K562 (cell line): ENCODE results near the gene FCHO1. TPM values are rescaled to one million over a fixed set of nuclear protein-coding genes. Genes with fewer than 3 reads are reported as not detected.
A peak's percentile ranks its signal among the peaks of the same experiment; 100 is the strongest.

Experiments used
- BCL6 ChIP-seq: fragments of 250-450 bp; sonication (Bioruptor Pico); IDR thresholded peaks from 2 replicates; pipeline ENCODE4 v1.4.0; 2020
- CAMTA2 ChIP-seq: fragments of 250-450 bp; sonication (Bioruptor Pico); conservative IDR thresholded peaks from 2 replicates; pipeline ENCODE4 v1.5.1; 2022
- DIDO1 ChIP-seq: fragments of 450-650 bp; IDR thresholded peaks from 2 replicates; pipeline ENCODE4 v1.6.1; 2016; ENCODE audit warnings: low read depth, missing biosample characterization, missing genetic modification characterization
- EHMT2 ChIP-seq: fragments of 450-650 bp; IDR thresholded peaks from 2 replicates; pipeline ENCODE4 v1.6.1; 2018; ENCODE audit warnings: antibody characterized with exemption
- ELF2 ChIP-seq: fragments of 250-450 bp; sonication (Bioruptor Pico); IDR thresholded peaks from 2 replicates; pipeline ENCODE4 v1.5.0; 2021; ENCODE audit warnings: mild to moderate bottlenecking
- ETS2 ChIP-seq: IDR thresholded peaks from 2 replicates; pipeline ENCODE4 v1.6.1; 2016; ENCODE audit warnings: borderline replicate concordance, missing genetic modification characterization, mild to moderate bottlenecking, moderate library complexity, missing compliant biosample characterization; ENCODE audit not compliant: poor library complexity, severe bottlenecking
- GABPB2 ChIP-seq: fragments of 250-450 bp; sonication (Bioruptor Pico); conservative IDR thresholded peaks from 2 replicates; pipeline ENCODE4 v1.5.1; 2021; ENCODE audit warnings: mild to moderate bottlenecking
- GTF2B ChIP-seq: IDR thresholded peaks from 2 replicates; pipeline ENCODE4 v1.6.1; 2011; ENCODE audit not compliant: insufficient read length; ENCODE audit errors: extremely low read depth
- HIVEP1 ChIP-seq: fragments of 250-450 bp; sonication (Bioruptor Pico); IDR thresholded peaks from 2 replicates; pipeline ENCODE4 v1.4.0; 2020; ENCODE audit warnings: mild to moderate bottlenecking
- KLF10 ChIP-seq: fragments of 250-450 bp; sonication (Bioruptor Pico); IDR thresholded peaks from 2 replicates; pipeline ENCODE4 v1.6.1; 2021; ENCODE audit warnings: matching md5 sums
- MYBL2 ChIP-seq, 2 experiments: fragments of 450-650 bp in 1 of 2; sonication (generic) in 1 of 2; formaldehyde crosslinking in 1 of 2; IDR thresholded peaks; 2 replicates each; pipeline versions ENCODE4 v1.6.1 to v1.8.1; 2017 to 2022; ENCODE audit warnings: borderline replicate concordance in 1 of 2, inconsistent platforms in 1 of 2, low read depth in 1 of 2, mild to moderate bottlenecking in 1 of 2, missing genetic modification reagents in 1 of 2, moderate library complexity in 1 of 2
- PURB ChIP-seq: sonication (generic); formaldehyde crosslinking; IDR thresholded peaks from 2 replicates; pipeline ENCODE4 v1.9.0; 2021; ENCODE audit warnings: low read depth, mild to moderate bottlenecking, missing genetic modification reagents
- SMARCB1 ChIP-seq: IDR thresholded peaks from 2 replicates; pipeline ENCODE4 v1.6.1; 2011; ENCODE audit warnings: improper control_type of control experiment, low read depth; ENCODE audit not compliant: insufficient read length
- ZFX ChIP-seq: sonication (generic); formaldehyde crosslinking; IDR thresholded peaks from 2 replicates; pipeline ENCODE4 v1.8.0; 2022; ENCODE audit warnings: mild to moderate bottlenecking, missing genetic modification reagents, moderate library complexity
- ZHX1 ChIP-seq: fragments of 150-350 bp; conservative IDR thresholded peaks from 2 replicates; pipeline ENCODE4 v1.6.1; 2014; ENCODE audit warnings: low read length
- ZNF444 ChIP-seq: fragments of 250-450 bp; sonication (Bioruptor Pico); IDR thresholded peaks from 2 replicates; pipeline ENCODE4 v1.4.0; 2020; ENCODE audit warnings: mild to moderate bottlenecking, moderate library complexity
- ZNF830 ChIP-seq: fragments of 250-450 bp; sonication (Bioruptor Pico); IDR thresholded peaks from 2 replicates; pipeline ENCODE4 v1.5.0; 2021; ENCODE audit warnings: mild to moderate bottlenecking
- polyA plus RNA-seq, 8 experiments: library from polyadenylated mRNA; depleted of rRNA in 4 of 8; stranded (reverse) in 5 of 8; unstranded in 3 of 8; fragments of >200 nt; fragmentation: Nextera tagmentation in 2 of 8; fragmentation: Illumina TruSeq in 1 of 8; extraction: Ambion mirVana in 2 of 8; extraction: Trizol in 1 of 8; gene quantifications; 2 replicates each; pipeline versions ENCODE4 v1.2.1 to v1.2.3, GENCODE V29; 2011 to 2014; ENCODE audit warnings: inconsistent platforms in 1 of 8, missing spikeins in 1 of 8
- total RNA-seq, 7 experiments: library from RNA; depleted of rRNA in 6 of 7; stranded (reverse); fragments of >200 nt in 6 of 7; fragmentation: Illumina TruSeq in 2 of 7; extraction: Trizol in 2 of 7; gene quantifications; 2 replicates each; pipeline versions ENCODE4 v1.2.1 to v1.2.3, GENCODE V29; 2011 to 2021; ENCODE audit warnings: low replicate concordance in 1 of 7
- TF ChIP-seq, protein P1 (sequence below): fragments of 450-650 bp; IDR thresholded peaks from 2 replicates; pipeline ENCODE4 v1.6.1; 2014; ENCODE audit warnings: low read depth, mild to moderate bottlenecking, moderate library complexity, borderline replicate concordance
- TF ChIP-seq, protein P2 (sequence below): fragments of 450-650 bp; formaldehyde crosslinking; conservative IDR thresholded peaks from 2 replicates; pipeline ENCODE4 v1.4.0; 2022; ENCODE audit warnings: mild to moderate bottlenecking, missing genetic modification characterization
- TF ChIP-seq, protein P3 (sequence below): fragments of 250-450 bp; sonication (Bioruptor Pico); IDR thresholded peaks from 2 replicates; pipeline ENCODE4 v1.8.0; 2022; ENCODE audit warnings: moderate library complexity, mild to moderate bottlenecking, inconsistent platforms

The FCHO1 gene
- total and polyA plus RNA-seq, 9 of the 15 experiments (the other 6 are each of a cell fraction or from before 2014, with no cell fraction given), result 0.21 to 58.9 (median 18.3) TPM

DNA sequence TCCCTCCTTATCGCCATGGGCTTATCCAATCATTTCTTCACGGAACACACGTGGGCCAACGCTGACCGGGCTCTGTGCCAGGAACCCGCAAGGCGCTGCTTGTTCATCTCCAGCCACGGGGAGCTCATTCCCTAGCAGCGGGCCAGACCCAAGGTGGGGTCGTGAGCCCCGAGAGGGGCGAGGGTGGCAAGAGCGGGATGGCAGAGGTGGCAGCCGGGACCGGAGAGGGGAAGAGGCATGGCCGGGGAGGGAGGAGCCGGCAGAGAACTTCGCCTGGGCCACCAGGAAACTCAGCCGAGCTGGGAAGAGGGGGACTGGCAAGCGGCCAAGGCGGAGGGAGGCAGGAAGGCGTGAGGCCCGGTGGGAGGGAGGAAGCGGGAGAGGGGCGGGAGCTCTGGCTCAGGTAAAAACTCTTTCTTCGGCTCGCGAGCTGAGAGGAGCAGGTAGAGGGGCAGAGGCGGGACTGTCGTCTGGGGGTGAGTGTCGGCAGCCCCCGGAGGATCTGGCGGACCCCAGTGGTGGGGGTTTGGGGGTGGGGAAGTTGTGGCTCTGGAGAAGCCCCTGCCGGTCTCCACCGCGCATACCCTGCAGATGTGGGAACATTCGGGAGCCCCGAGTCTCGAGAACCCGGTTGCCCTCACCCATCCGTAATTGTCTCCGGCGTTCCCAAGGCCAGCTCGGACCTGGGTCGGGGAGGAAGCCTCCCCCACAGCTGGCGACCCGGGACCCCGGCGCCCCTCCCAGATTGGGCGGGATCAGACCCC lies 43.6 kb downstream of the FCHO1 start, which contains the start of gene B3GNT3 (continued):
- TF ChIP-seq, protein P1, sequence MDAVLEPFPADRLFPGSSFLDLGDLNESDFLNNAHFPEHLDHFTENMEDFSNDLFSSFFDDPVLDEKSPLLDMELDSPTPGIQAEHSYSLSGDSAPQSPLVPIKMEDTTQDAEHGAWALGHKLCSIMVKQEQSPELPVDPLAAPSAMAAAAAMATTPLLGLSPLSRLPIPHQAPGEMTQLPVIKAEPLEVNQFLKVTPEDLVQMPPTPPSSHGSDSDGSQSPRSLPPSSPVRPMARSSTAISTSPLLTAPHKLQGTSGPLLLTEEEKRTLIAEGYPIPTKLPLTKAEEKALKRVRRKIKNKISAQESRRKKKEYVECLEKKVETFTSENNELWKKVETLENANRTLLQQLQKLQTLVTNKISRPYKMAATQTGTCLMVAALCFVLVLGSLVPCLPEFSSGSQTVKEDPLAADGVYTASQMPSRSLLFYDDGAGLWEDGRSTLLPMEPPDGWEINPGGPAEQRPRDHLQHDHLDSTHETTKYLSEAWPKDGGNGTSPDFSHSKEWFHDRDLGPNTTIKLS, result no peak
- TF ChIP-seq KLF10 (CRISPR knock-in tag), result no peak
- no peak for TF ChIP-seq MYBL2 (IDR thresholded peaks at IDR 0.05; ENCODE audit: low read depth)
- TF ChIP-seq MYBL2 (CRISPR knock-in tag; IDR thresholded peaks at IDR 0.05; ENCODE audit: borderline replicate concordance), result no peak
- no peak for TF ChIP-seq ZFX (CRISPR knock-in tag)
- TF ChIP-seq CAMTA2 (CRISPR knock-in tag), result no peak
- TF ChIP-seq BCL6 (CRISPR knock-in tag), result no peak
- no peak for TF ChIP-seq EHMT2
- TF ChIP-seq ZHX1, result no peak
- no peak for TF ChIP-seq GABPB2 (CRISPR knock-in tag)
- TF ChIP-seq ZNF830 (CRISPR knock-in tag), result no peak
- TF ChIP-seq ZNF444 (CRISPR knock-in tag), result no peak
- TF ChIP-seq, protein P2, sequence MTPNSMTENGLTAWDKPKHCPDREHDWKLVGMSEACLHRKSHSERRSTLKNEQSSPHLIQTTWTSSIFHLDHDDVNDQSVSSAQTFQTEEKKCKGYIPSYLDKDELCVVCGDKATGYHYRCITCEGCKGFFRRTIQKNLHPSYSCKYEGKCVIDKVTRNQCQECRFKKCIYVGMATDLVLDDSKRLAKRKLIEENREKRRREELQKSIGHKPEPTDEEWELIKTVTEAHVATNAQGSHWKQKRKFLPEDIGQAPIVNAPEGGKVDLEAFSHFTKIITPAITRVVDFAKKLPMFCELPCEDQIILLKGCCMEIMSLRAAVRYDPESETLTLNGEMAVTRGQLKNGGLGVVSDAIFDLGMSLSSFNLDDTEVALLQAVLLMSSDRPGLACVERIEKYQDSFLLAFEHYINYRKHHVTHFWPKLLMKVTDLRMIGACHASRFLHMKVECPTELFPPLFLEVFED (CRISPR knock-in tag), result no peak
- TF ChIP-seq DIDO1 (tag), result no peak
- no peak for TF ChIP-seq HIVEP1
- TF ChIP-seq GTF2B, result no peak
- no peak for TF ChIP-seq PURB (CRISPR knock-in tag)
- 0 out of 2 replicates have a peak, but pooled peaks have one; percentile 16 for TF ChIP-seq ELF2
- TF ChIP-seq, protein P3, sequence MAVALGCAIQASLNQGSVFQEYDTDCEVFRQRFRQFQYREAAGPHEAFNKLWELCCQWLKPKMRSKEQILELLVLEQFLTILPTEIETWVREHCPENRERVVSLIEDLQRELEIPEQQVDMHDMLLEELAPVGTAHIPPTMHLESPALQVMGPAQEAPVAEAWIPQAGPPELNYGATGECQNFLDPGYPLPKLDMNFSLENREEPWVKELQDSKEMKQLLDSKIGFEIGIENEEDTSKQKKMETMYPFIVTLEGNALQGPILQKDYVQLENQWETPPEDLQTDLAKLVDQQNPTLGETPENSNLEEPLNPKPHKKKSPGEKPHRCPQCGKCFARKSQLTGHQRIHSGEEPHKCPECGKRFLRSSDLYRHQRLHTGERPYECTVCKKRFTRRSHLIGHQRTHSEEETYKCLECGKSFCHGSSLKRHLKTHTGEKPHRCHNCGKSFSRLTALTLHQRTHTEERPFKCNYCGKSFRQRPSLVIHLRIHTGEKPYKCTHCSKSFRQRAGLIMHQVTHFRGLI (CRISPR knock-in tag), result no peak
- TF ChIP-seq ETS2, result no peak
- TF ChIP-seq SMARCB1, result no peak
